Measurements from ENCODE around the gene ZNF497.

- TF ChIP-seq CTCF (IDR thresholded peaks at IDR 0.05) (no peak), POLR2A (IDR thresholded peaks at IDR 0.05) (no peak), POLR2AphosphoS5 (IDR thresholded peaks at IDR 0.05; ENCODE audit: insufficient read depth in 1 of 2, low read depth in 1 of 2) (no peak)
These were observed 31.1 kb upstream of the ZNF497 start for GRCh38 chr19:58393725-58394033.
